ENCODE measurements around the gene SUN1.
A peak's percentile ranks its signal among the peaks of the same experiment; 100 is the strongest.

The SUN1 gene

DNA sequence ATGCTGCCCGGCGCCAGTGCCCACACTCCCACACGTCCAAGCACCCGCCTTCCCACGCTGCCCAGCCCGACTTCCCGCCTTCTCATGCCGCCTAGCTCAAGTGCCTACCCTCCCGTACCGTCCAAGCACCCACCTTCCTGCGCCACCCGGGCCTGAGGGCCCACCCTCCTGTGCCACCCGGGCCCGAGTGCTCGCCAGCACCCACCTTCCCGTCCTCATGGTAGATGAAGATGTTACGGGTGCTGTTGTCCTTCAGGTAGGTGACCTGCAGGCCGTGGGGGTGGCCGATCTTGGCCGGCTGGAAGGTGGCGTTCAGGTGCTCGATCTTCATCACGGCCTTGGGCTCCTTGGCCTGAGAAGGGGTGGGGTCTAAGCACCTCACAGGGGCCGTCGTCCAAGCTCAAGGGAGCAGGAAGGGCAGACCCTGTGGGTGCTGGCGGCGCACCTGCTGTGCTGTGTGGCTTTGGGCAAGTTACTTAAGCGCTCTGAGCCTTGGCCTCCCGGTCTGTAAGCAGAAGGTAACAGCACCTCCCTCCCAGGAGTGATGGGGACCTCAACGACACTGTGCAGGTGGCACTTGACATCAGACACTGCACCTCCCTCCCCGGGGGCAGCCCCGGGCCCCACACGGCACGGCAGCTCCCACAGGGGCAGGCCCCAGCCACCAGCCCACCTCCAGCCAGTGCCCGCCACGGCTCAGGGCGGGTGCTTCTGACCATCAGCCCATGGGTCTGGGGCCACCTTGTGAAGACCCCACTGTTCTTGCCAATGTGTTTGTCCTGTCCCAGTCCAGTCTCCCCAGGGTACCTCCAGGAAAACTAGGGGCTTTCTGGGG, 71.9 kb downstream of the SUN1 start:
- no peak for DNase-seq (ENCODE audit: low read depth in 2 of 2)

- no peak for DNase-seq (ENCODE audit: low read depth in 2 of 2)
Observed at GRCh38 chr7:904847-905246, 72.6 kb downstream of the SUN1 start.

- DNase-seq (ENCODE audit: low read depth in 2 of 2) = no peak
Observed at GRCh38 chr7:906776-907157, 74.5 kb downstream of the SUN1 start.

GRCh38 chr7:907158-907980, 75.1 kb downstream of the SUN1 start:
- DNase-seq (ENCODE audit: low read depth in 2 of 2) = no peak

DNA sequence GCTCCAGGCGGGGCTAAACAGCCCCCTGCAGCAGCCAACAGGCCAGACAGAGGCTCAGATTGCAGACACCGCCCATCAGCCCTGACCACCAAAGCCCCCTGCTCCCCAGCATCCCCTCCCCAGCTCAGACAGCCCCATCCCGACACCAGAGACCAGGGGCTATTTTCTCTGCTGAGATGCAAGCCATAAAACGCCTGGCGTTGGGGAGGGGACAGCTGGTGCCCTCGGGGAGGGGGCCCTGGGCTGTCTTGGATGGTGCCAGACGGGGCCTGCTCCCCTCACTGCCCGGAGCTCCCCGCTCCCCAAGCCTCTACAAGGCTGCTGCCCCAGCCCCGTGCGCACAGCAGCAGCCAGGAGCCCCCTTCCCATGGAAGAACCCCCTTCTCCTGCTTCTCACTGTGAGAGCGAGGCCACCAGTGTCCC, 75.9 kb downstream of the SUN1 start:
- DNase-seq (ENCODE audit: low read depth in 2 of 2) = no peak

- DNase-seq (ENCODE audit: low read depth in 2 of 2) = peak in 1 of 2 donors; percentile 56
Observed at GRCh38 chr7:908591-909357, 76.5 kb downstream of the SUN1 start.

GRCh38 chr7:909358-910329, 77.4 kb downstream of the SUN1 start:
- no peak for DNase-seq (ENCODE audit: low read depth in 2 of 2)

- no peak for DNase-seq (ENCODE audit: low read depth in 2 of 2)
Observed at GRCh38 chr7:910441-910861, 78.2 kb downstream of the SUN1 start.

- DNase-seq (ENCODE audit: low read depth in 2 of 2) = no peak
Observed at GRCh38 chr7:910931-911431, 78.7 kb downstream of the SUN1 start.

GRCh38 chr7:911791-912480, 79.7 kb downstream of the SUN1 start:
- no peak for DNase-seq (ENCODE audit: low read depth in 2 of 2)

DNA sequence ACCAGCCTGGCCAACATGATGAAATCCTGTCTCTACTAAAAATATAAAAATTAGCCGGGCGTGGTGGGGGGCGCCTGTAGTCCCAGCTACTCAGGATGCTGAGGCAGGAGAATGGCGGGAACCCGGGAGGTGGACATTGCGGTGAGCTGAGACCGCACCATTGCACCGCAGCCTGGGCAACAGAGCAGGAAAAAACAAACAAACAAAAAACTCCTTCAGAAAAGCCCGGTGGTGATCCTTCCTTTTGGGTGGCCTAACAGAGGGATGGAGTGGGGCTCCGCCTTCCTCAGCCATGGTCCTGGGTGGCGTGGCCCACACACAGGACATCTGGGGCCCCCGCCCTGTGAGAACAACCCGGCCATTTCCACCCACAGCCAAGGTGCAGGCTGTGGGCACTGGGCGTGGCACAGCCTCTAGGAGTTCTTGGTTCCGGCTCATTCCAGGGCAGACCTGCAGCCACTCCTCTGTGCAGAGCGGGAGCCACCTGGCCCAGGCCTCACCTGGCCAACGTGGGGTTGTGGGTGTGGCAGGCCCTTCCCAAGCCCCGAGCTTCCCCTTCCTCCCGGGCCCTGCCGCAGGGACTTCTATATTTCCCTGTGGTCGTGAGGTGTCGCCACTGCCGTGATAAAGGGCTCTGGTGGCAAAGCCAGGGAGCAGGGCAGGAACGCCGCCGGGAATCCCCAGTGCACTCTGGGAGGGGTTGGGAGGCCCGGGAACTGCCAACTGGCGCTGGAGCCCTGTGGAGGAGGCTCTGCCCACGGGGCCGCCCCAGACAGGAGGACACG, 81.7 kb downstream of the SUN1 start:
- no peak for DNase-seq (ENCODE audit: low read depth in 2 of 2)

DNA sequence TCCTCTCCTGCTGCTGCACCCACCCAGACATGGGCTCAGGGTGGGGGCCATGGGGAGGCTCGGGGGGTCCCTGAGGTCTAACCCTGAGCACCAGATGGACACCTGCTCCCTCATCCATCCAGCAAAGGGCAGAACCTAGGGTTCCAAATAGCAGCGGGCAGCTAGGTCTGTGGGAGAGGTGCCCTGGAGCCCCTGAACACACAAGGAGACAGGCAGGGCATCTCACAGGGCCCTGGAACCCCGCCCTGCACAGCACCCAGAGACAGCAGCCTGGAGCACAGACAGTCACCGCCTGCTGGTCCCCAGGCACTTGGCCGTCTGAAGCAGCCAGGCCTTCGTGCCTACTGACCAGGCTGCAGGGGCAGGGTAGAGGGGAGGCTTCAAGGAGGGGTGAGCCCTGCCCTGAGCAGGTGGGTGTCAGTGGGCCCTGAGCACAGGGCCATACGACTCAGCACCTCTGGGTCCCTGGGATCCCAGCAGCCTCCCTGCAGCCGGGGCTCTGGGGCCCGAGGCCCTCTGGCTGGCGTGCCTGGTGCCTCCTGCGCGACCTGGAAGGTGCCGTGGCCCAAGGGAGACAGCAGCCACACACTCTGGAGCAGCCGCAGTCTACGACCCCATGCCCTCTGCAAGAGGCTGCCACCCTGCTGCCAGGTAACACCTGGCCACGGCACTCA, 82.4 kb downstream of the SUN1 start:
- no peak for DNase-seq (ENCODE audit: low read depth in 2 of 2)

GRCh38 chr7:915291-916218, 83.3 kb downstream of the SUN1 start:
- no peak for DNase-seq (ENCODE audit: low read depth in 2 of 2)

- no peak for DNase-seq (ENCODE audit: low read depth in 2 of 2)
Observed at GRCh38 chr7:916291-916941, 84.1 kb downstream of the SUN1 start.

DNA sequence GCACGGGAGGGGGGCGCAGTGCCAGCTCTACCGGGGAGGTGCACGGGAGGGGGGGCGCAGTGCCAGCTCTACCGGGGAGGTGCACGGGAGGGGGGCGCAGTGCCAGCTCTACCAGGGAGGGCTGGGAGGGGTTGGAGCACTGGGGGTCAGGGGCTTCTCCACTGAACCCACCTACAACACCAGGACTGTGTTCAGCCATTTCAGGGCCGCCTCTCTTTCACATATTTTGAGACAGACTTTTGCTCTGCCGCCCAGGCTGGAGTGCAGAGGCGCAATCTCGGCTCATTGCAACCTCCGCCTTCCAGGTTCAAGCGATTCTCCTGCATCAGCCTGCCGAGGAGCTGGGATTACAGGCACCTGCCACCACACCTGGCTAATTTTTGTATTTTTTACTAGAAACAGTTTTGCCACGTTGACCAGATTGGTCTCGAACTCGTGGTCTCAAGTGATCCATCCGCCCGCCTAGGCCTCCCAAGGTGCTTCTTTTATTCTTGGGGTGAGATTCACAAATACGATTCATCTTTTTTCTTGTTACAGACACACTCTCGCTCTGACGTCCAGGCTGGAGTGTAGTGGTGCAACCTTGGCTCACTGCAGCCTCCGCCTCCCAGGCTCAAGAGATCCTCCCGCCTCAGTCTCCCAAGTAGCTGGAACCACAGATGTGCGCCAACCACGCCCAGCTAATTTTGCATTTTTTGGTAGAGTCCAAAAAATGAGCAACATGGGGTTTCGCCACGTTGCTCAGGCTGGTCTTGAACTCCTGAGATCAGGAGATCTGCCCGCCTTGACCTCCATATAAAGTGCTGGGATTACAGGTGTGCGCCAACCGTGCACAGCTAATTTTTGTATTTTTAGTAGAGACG, 85.2 kb downstream of the SUN1 start:
- no peak for DNase-seq (ENCODE audit: low read depth in 2 of 2)

GRCh38 chr7:918118-918425, 85.8 kb downstream of the SUN1 start:
- DNase-seq (ENCODE audit: low read depth in 2 of 2) = no peak

All from stimulated activated CD8-positive, alpha-beta memory T cell treated with anti-CD3 and anti-CD28 coated beads, Interleukin-15, amount 100 ng/mL, for 4 hours (primary cell).